Measurements from ENCODE around the gene TP53RK.
"Not testable (repeated sequence)": the region's sequence is repeated elsewhere in the genome, so short reads cannot be mapped to it uniquely, and the experiment has no call there.

Gene TP53RK

DNA sequence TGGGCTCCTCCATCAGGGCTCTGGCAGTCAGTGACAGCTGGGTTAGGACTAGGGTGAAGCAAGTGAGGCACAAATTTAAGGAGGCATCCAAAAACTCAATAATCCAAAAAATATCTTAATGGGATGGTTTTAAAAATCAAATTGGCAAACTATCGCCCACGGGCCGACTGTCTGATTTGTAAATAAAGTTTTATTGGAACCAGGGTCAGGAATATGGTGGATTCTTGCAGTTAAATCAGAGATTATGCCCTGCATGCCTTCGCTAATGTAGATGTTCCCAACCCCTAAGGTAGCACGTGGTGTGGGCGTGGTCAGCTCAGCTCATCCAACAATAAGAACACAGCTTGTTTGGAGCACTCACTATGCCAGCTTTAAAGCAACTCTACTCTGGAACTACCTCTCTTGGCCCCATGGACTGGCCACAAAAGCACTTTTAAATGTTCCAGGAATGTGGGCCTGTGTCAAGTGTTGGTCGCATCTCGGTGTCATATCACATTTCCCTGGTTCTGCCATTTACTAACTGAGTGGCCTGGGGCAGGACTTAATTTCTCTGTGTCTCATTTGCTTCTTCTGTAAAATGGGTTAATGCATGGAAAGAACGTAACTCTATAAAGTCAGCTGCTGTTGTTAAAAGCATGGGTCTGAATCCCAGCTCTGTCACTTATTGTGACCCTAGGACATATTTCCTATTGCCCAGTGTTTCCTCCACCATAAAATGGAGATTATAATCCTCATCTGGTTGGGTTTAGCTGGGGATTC lies 7.0 kb downstream of the TP53RK start:
- DNase-seq: no peak

DNA sequence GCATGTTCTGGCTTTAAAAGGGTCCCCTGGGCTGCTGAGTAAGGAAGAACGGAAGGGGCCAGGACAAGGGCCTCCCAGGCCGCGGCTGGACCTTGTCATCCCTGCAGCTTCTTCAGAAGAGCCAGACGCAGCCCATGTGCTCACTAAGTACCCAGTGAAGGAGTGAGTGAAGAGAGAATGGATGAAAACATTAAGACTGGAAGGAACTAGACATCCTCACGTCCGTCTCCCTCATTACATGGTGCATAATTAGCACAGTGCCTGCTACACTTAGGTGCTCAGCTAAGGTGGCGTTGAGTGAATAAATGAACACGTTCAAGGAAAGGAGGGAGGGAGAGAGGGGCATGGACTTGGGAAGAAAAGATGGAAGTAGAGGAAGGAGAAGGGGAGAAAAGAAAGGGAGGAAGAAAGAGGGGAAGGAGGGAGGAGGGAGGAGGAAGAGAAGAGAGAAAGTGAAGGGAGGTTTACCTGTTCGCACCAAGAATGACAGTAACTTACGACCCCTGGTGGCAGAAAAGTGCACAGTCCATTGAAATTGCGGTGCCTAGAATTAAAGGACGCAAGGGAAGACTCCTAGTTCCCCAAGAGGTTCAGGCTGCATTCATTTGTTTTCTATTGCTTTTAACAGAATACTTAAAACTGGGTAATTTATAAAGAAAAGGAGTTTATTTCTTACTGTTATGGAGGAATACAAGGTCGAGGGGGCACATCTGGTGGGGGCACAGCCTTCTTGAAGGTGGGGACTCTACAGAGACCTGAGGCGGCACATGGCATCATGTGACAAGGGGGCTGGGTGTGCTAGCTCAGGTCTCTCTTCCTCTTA lies 8.0 kb downstream of the TP53RK start:
- DNase-seq: peak; percentile 12

DNA sequence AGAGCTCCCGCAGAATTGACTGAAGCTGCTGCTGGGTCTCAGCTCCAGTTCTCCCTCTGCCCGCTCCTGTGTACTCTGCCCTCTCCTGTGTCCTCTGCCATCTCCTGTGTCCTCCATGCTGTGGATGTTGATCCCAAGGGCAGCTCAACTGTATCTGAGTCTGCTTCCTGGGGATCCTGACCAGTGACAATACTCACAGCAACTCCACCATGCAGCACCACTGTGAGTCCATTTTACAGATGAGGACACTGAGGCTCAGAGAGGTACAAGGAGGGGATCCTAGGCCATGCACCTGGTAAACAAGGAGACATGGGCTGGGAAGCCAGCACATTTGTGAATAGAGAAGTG lies 8.6 kb downstream of the TP53RK start:
- DNase-seq: no peak

DNA sequence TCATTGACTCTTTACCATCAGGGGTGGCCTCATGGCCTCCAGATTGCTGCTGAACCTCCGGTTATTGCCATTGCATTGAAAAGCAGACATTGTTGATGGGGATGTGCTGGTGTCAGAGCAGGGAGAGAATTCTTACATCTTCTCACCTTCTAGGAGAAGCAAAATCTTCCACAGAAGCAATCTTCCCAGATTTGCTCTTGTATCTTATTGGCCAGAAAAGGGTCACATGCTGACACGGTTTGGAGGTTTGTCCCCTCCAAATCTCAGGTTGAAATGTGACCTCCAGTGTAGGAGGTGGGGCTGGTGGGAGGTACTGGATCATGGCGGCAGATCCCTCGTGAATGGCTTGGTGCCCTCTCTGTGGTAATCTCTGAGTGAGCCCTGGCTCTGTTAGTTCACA lies 10.7 kb downstream of the TP53RK start:
- DNase-seq: no peak

DNA sequence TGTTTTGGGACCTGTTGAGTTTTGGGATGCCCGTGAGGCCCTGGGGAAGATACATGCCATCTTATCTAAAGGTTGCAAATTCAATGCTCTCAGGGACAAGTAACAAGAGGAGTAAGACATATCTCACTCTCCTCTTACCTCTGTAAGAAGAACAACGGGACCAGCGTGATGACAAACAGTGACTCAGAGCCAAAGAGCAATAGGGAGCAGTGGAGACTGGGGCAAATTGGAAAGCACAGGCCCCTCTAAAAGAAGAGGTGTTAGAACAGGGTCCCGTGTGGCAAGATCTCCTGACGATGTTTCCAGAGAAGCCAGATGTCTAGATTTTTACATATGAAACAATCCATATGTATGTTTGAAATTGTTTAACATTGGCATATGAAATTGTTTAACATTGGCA lies 11.6 kb downstream of the TP53RK start:
- DNase-seq: no peak

DNA sequence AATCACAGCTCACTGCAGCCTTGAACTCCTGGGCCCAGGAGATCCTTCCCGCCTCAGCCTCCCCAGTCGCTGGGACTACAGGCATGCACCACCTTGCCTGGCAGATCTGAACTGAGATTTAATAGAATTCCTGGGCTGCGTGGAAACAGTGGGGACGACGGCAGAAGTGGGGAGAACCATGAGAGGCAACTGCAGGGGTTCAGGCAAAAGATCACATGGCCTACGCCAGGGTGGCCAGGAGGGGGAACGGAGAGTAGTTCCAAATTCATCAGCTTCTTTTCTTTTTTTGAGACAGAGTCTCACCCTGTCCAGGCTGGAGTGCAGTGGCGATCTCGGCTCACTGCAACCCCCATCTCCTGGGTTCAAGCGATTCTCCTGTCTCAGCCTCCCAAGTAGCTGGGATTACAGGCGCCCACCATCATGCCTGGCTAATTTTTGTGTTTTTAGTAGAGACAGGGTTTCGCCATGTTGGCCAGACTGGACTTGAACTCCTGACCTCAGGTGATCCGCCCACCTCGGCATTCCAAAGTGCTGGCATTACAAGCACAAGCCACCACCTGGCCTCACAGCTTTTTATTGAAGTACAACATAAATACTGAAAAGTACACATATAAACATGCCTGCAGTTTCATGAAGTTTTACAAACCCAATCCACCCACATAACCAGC lies 12.5 kb downstream of the TP53RK start:
- not testable (repeated sequence) for DNase-seq

DNA sequence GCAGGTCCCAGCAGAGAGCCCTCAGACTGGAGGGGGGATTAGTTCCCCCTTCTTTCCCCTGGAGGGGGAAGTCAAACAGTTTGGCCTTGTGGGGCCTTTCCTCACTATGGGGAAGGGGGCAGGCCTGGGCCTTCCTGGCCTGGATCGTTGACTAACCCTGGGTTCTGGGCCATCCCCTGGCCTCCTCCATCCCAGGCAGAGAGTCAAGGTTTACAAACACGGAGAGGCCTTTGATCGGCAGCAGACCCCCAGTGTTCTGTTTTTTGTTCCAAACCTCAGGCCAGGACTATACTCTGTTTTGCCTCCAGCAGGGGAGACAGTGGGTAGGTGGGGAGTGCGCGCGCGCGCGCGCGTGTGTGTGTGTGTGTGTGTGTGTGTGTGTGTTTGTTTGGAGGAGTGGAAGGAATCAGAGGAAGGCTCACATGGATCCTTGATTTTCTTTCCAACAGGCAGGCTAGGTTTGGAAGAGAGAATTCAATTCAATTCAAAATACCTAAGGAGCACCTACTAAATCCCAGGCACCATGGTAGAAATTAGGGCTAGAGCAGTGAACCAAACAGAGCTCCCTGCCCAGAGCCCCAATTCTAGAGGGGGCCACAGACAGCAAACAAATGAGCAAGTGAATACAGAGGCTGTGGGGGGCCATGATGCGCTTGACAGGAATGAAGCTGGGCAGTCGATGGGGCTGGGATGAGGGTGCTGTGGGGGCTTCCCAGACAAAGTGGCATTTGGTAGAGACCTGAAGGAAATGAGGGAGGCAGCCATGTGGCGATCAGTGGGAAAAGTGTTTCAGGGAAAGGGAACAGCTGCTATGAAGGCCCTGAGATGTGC lies 14.8 kb downstream of the TP53RK start:
- no peak for DNase-seq

DNA sequence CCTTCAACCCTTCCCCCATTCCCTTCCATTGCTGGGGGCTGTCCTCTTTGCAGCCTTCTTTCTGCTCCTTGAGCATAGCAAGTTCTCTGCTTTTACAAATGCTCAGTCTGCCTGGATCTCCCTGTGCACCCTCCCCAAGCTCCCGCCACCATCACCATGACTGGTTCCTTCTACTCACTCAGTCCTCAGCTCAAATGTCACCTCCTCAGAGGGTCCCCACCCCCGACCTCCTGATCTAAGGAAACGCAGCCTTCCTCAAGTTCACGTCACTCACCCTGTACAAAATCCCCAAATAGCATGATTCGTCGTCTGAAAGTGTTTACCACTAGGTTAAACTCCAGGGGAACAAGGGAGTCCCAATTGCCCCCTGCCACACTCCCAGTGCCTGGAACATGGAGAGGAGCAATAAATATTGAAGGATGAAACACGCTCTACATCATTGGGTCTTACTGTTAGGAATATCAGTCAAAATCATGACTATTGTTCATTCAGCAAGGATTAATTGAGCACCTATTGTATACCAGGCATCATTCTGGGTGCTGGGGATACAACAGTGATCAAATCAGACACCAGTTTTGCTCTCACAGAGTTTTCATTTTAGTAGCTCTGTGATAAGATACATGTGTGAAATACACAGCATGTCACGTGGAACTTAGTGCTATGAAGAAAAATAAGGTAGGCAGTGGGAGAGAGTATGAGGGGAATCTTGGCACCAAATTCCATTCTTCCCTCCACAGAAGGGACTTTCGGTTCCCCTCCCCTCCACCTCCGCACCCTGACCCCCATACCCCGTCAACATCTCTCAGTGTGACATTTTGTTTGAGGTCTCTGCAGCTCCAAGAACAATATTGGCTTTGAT lies 15.6 kb downstream of the TP53RK start:
- no peak for DNase-seq

DNA sequence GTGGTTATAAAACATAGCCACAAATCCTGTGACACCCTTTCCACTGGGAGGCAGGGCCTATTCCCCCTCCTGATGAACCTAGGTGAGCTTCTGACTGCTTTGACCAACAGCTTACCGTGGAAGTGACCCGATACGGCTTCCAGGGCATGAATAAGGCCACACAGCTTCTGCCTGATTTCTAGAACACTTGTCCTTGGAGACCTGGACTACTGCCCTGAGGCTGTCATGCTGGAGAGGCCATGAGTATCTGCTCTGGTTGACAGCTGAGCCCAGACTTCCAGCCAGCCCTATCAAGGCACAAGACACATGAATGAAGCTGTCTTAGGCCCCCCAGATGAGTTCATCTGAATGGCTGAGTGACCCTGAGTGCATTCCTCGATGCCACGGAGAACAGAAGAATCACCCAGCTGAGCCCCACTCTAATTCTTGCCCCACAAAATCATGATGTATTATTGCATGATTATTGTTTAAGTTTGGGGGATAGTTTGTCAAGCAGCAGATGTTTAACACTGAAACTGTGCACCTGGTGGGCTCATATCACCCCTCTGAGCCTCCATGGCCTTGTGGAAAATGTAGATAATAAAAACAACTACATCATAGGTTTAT lies 16.6 kb downstream of the TP53RK start:
- no peak for DNase-seq

DNA sequence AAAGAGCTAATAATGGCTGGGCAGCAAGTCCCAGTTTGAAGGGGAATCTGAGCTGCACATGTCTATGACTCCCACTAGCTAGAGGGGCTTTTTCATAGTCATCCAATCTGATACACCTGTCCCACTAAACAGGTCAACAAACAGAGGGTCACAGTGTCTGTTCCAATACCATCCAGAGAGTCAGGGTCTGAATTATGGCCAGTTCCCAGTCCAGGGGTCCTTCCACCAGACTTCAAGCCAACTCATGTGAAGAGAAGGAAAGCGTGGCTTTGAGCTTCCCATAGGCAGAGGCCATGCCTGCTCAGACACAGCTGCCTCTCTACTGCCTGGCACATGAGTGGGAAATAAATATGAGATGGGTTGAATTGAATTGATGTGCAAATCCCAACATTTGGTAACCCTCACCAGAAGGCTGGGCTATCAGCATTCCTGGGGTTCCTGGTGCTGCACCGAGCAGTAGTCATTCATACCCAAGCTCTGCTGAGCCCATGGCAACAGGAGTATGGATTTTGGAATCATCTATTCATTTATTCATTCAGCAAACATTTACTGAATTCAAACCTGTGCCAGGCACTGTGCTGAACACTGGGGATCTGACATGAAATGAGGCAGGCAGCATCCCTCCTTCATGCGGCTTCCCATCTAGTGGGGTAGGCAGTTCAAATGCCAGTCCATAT lies 17.2 kb downstream of the TP53RK start:
- no peak for DNase-seq

DNA sequence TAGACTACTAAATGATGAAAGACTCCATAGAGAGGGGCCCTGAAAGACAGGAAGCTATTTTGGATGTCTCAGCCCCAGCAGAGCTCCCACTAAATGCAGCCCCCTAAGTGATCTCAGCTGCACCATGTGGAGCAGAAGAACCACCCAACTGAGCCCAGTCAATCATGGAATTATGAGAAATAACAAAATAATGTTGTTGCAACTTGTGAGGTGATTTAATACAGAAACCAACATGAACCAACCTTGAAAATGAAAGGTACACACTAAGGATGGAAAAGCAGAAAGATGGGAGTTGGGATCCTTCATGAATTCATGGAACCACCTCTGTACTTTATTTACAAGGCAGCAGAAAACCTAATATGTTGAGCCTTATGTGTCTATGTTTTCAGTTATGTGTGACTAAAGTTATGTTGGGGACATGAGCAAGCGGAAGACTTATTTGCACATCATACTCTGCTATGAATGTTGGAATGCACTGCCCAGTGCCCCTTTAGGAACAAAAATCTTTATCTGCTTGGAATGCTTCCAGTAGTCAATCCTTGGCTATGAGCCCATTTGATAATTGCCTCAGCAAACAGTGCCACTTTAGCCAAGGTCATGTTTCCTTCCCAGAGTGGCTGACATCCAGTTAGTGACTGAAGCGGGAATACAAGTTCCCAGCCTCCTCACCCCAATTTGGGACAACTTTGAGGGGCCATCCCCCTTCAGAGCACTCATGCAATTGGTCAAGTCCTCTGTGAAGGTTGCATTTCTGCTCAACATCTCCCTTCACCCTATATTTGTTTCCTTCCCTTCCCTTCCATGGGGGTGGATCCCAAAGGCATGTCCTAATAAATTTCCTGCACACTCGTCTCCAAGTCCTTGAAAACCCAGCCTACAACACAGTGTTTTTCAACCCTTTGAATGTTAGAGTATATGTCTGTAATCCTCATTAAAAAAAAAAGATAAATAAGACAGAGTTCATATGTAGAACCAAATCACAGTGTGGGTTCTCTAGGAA lies 18.4 kb downstream of the TP53RK start:
- no peak for DNase-seq

DNA sequence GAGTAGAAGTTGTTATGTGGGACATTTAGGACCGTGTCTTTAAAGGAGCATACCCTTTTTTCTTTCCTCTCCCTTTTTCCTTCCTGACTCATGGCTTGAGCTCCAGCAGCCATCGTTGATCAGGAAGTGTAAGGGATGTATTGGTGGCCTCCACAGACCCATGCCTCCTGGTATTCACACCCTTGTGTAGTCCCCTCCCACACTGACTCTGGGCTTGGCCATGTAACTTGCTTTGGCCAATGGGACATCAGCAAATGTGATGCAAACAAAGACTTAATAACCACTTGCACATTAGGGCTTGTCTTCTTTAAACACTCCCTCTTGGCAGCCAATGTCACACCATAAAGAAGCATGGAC lies 19.0 kb downstream of the TP53RK start:
- no peak for DNase-seq

DNA sequence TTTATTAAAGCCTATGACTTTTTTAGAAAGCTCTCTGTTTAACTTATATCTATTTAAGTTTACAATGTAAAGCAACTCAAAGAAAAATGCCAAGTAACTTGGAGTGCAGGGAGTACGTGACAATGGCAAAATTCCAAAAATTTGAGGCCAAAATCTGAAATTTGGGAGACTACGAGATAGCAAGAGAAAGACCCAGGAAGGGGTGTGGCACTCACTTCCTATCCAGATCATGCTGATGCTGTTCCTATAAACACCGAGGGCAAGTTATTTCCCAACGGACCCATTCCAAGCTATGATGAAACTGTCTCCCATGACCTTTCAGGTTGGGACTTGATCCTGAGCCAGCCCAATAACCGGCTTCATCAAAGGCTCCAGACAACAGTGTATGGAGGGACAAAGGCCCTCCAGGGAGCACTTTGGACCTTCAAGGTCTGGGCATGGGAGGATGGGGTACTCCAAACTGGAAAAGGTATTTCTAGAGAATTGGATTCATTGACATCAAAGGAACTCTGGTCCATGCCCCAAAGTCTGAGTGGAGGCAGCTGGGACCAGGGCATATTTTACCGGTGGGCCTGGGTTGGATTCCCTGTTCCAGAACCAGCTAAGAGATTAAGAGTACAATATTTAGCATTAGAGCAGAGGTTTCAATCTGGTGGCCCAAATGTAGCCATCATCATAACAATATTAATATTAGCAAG lies 22.3 kb downstream of the TP53RK start:
- no peak for DNase-seq

DNA sequence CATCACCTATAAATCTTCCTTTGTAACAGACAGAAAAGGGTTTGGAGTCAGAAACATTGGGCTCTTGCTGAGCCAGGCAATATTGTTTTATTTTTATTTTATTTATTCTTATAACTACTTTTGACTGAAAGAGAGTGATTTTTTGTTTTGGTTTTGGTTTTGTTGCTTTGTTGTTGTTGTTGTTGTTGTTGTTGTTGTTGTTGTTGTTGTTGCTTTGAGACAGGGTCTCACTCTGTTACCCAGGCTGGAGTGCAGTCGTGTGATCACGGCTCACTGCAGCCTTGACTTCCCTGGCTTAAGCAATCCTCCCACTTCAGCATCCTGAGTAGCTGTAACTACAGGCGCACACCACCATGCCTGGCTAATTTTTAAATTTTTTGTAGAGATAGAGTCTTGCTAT lies 22.9 kb downstream of the TP53RK start:
- DNase-seq: no peak

DNA sequence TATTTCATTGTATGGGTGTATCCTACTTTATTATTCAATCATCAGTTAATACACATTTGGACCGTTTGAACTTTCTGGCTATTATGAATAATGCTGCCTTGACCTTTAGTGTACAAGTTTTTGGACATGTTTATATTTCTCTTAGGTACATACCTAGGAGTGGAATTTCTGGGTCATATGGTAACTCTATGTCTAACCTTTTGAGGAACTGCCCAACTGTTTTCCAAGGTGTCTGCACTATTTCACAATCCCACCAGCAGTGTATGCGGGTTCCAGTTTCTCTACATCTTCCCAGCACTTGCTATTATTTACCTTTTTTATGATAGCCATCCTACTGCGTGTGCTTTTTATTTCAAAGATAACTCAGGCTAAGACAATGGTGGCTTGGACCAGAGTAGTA lies 23.6 kb downstream of the TP53RK start:
- no peak for DNase-seq

DNA sequence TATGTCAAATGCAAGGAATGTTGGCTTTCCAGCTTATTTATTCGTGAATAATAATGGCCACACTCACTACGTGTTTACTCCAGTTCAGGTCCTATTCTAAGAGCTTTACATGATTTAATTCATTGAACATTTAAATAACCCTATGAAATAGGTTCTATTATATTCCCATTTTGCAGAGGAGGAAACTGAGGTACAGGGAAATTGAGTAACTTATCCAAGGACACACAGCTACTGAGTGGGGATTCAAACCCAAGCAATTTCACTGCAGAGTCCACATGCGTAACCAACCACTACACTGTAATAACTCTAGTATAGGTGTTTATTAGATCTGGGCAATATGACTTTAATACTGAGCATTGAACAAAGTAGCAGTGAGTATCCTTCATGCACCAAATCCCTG lies 25.7 kb downstream of the TP53RK start:
- DNase-seq: no peak

DNA sequence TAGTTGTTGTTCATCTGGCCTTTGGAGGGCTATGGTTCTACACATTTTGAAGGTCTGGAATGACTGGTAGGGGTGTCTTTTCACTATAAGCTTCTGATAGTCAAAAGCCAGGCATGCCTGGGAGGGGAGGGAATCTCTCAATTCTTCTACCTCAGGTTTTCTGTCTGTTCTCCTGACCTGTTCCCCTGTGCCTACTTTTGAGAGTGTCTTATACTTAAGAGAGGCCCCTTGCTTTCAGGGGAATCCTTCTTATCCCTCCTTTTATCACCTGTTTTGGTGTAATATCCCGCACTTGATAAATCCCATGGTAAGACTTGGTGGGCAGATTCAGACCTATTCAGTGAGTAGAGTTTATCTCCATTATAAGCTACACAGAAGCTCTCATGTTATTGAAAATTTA lies 27.6 kb downstream of the TP53RK start:
- no peak for DNase-seq

DNA sequence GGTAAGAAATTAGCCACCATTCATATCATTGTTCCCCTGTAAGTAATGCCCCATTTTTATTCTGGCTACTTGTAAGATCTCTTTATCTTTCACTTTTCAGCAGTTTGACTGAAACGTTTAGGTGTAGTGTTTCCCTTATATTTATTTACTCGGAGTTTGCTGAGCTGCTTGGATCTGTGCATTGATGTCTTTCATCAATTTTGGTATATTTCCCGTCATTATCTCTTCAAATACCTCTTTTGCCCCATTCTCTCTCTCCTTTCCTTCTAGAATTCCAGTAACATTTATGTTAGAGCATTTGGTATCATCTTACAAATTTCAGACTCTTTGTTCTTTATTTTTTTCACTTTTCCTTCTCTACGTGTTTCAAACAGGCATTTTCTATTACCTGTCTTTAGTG lies 28.8 kb downstream of the TP53RK start:
- DNase-seq: no peak

DNA sequence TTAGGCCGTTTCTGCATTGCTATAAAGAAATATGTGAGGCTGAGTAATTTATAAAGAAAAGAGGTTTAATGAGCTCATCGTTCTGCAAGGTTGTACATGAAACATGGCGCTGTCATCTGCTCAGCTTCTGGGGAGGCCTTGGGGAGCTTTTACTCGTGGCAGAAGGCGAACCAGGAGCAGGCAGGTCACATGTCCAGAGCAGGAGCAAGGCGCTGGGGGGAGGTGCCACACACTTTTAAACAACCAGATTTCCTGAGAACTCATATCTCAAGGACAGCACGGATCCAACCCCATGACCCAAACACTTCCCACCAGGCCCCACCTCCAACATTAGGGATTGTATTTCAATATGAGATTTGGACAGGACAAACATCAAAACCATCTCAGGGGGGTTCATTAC lies 31.6 kb downstream of the TP53RK start:
- DNase-seq: no peak

Data from NCI-H1048 (cell line).